SU-DHL-6 (cell line): ENCODE data around the gene HEXD.

ENCODE experiments used
- EZH2phosphoT487 ChIP-seq: fragments of 200-600 bp; sonication (generic), shearing (Covaris generic); conservative IDR thresholded peaks from 2 replicates; pipeline ENCODE4 v1.6.1; 2018; ENCODE audit warnings: mild to moderate bottlenecking, antibody characterized with exemption, low read length, moderate library complexity, mixed read lengths
- TF ChIP-seq, protein P1 (sequence below): fragments of 200-600 bp; sonication (generic); IDR thresholded peaks from one replicate; pipeline ENCODE4 v1.5.1; 2017; ENCODE audit warnings: antibody characterized with exemption, mild to moderate bottlenecking, low read length, moderate library complexity; ENCODE audit not compliant: insufficient read depth, poor library complexity, severe bottlenecking

GRCh38 chr17:82446649-82447048 is 28.5 kb downstream of the HEXD start:
- TF ChIP-seq, protein P1, sequence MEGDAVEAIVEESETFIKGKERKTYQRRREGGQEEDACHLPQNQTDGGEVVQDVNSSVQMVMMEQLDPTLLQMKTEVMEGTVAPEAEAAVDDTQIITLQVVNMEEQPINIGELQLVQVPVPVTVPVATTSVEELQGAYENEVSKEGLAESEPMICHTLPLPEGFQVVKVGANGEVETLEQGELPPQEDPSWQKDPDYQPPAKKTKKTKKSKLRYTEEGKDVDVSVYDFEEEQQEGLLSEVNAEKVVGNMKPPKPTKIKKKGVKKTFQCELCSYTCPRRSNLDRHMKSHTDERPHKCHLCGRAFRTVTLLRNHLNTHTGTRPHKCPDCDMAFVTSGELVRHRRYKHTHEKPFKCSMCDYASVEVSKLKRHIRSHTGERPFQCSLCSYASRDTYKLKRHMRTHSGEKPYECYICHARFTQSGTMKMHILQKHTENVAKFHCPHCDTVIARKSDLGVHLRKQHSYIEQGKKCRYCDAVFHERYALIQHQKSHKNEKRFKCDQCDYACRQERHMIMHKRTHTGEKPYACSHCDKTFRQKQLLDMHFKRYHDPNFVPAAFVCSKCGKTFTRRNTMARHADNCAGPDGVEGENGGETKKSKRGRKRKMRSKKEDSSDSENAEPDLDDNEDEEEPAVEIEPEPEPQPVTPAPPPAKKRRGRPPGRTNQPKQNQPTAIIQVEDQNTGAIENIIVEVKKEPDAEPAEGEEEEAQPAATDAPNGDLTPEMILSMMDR = no peak
- no peak for TF ChIP-seq EZH2phosphoT487
